Ovary (tissue), 3 donors: Measurements from ENCODE around the gene TBC1D5.

Experiments used
- CTCF ChIP-seq, 3 donors: fragments of 450-650 bp in 2 of 3; fragments of 200-600 bp in 1 of 3; IDR thresholded peaks; one replicate each; pipeline versions ENCODE4 v1.5.1 to v1.8.0; 2016 to 2022; ENCODE audit warnings: antibody characterized with exemption in 3 of 3, mild to moderate bottlenecking in 1 of 3
- EP300 ChIP-seq: sonication (generic); formaldehyde crosslinking; IDR thresholded peaks from one replicate; pipeline ENCODE4 v1.6.1; 2017; ENCODE audit warnings: antibody characterized with exemption
- POLR2A ChIP-seq: fragments of 450-650 bp; IDR thresholded peaks from one replicate; pipeline ENCODE4 v1.6.1; 2017; ENCODE audit warnings: antibody characterized with exemption, mild to moderate bottlenecking, moderate library complexity
- donor health status: DM: no; HTN: no; CAD: no.

- TF ChIP-seq CTCF (IDR thresholded peaks at IDR 0.05) (no peak), POLR2A (no peak), EP300 (no peak)
These were observed 548.3 kb downstream of the TBC1D5 start for GRCh38 chr3:17194116-17194515.
